ENCODE results near the gene ARF5.
"Not testable (repeated sequence)": the region's sequence is repeated elsewhere in the genome, so short reads cannot be mapped to it uniquely, and the experiment has no call there.

ARF5 gene

GRCh38 chr7:127557803-127558202 lies 30.4 kb upstream of the ARF5 start:
- H3K4me2 ChIP-seq (ENCODE audit: low read length), result no peak overlapping the region
- H3K4me1 ChIP-seq (ENCODE audit: low read length), result no peaks in the 10 kb centered on the region
- no peak overlapping the region for H3K27ac ChIP-seq (ENCODE audit: low read length)
- H2AFZ ChIP-seq (ENCODE audit: low read depth, low read length), result no peak overlapping the region
- H4K20me1 ChIP-seq (ENCODE audit: insufficient read depth, low read length), result no peaks in the 10 kb centered on the region
- H3K36me3 ChIP-seq (replicated peaks; ENCODE audit: low read depth, low read length), result no peaks in the 10 kb centered on the region
- no peak for TF ChIP-seq EZH2phosphoT487 (IDR thresholded peaks at IDR 0.05; ENCODE audit: low read depth)
- no peak overlapping the region for H3K4me3 ChIP-seq (ENCODE audit: low read length)
- no peaks in the 10 kb centered on the region for H3K27me3 ChIP-seq (ENCODE audit: low read depth, low read length)
- no peaks in the 10 kb centered on the region for H3K79me2 ChIP-seq (ENCODE audit: low read length)
- H3K9me3 ChIP-seq (ENCODE audit: insufficient read depth, low read length), result no peaks in the 10 kb centered on the region
- no peak overlapping the region for H3K9ac ChIP-seq (ENCODE audit: low read length)

DNA sequence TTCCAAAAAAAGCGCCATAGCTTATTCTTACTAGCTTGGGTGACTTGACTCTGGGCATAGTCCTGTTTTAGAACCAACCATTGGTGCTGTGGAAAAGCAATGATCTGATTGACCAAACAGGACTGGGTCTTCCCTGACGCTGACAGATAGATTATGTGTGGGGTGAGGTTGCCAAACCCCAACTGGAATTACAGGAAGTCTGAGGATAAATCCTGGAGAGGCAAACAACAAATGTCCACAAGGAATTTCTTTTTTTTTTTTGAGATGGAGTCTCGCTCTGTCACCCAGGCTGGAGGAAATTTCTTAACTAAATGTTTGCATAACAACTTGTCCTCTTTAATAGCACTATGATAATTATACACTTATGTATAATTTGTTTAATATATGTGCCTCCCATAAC lies 22.0 kb upstream of the ARF5 start:
- no peaks in the 10 kb centered on the region for H4K20me1 ChIP-seq (ENCODE audit: insufficient read depth, low read length)
- no peak overlapping the region for H3K4me2 ChIP-seq (ENCODE audit: low read length)
- H3K9me3 ChIP-seq (ENCODE audit: insufficient read depth, low read length), result no peaks in the 10 kb centered on the region
- H3K4me1 ChIP-seq (ENCODE audit: low read length), result no peaks in the 10 kb centered on the region
- H2AFZ ChIP-seq (ENCODE audit: low read depth, low read length), result no peak overlapping the region
- no peak overlapping the region for H3K4me3 ChIP-seq (ENCODE audit: low read length)
- no peak overlapping the region for H3K27ac ChIP-seq (ENCODE audit: low read length)
- no peaks in the 10 kb centered on the region for H3K36me3 ChIP-seq (replicated peaks; ENCODE audit: low read depth, low read length)
- H3K79me2 ChIP-seq (ENCODE audit: low read length), result no peaks in the 10 kb centered on the region
- no peaks in the 10 kb centered on the region for H3K27me3 ChIP-seq (ENCODE audit: low read depth, low read length)
- no peak overlapping the region for H3K9ac ChIP-seq (ENCODE audit: low read length)
- TF ChIP-seq EZH2phosphoT487 (IDR thresholded peaks at IDR 0.05; ENCODE audit: low read depth), result no peak
- TF ChIP-seq CTCF (IDR thresholded peaks at IDR 0.05; ENCODE audit: low read depth, low read length), result no peak

GRCh38 chr7:127568034-127568433 lies 20.2 kb upstream of the ARF5 start:
- H3K4me2 ChIP-seq (ENCODE audit: low read length); H3K9ac ChIP-seq (ENCODE audit: low read length); H4K20me1 ChIP-seq (ENCODE audit: insufficient read depth, low read length); H3K9me3 ChIP-seq (ENCODE audit: insufficient read depth, low read length); H2AFZ ChIP-seq (ENCODE audit: low read depth, low read length); H3K36me3 ChIP-seq (replicated peaks; ENCODE audit: low read depth, low read length); H3K79me2 ChIP-seq (ENCODE audit: low read length); H3K4me1 ChIP-seq (ENCODE audit: low read length); H3K4me3 ChIP-seq (ENCODE audit: low read length); H3K27me3 ChIP-seq (ENCODE audit: low read depth, low read length); H3K27ac ChIP-seq (ENCODE audit: low read length): not testable (repeated sequence)

GRCh38 chr7:127571741-127572505 lies 16.3 kb upstream of the ARF5 start:
- Histone ChIP-seq H2AFZ (ENCODE audit: low read depth, low read length) (no peak overlapping the region), H3K4me2 (ENCODE audit: low read length) (no peak overlapping the region), H3K27ac (ENCODE audit: low read length) (no peak overlapping the region), H3K79me2 (ENCODE audit: low read length) (no peaks in the 10 kb centered on the region), H3K4me3 (ENCODE audit: low read length) (no peak overlapping the region), H4K20me1 (ENCODE audit: insufficient read depth, low read length) (no peaks in the 10 kb centered on the region), H3K9me3 (ENCODE audit: insufficient read depth, low read length) (no peaks in the 10 kb centered on the region), H3K27me3 (ENCODE audit: low read depth, low read length) (no peaks in the 10 kb centered on the region), H3K36me3 (replicated peaks; ENCODE audit: low read depth, low read length) (no peaks in the 10 kb centered on the region), H3K9ac (ENCODE audit: low read length) (no peak overlapping the region), H3K4me1 (ENCODE audit: low read length) (no peaks in the 10 kb centered on the region)
- TF ChIP-seq CTCF (IDR thresholded peaks at IDR 0.05; ENCODE audit: low read depth, low read length) (no peak), EZH2phosphoT487 (IDR thresholded peaks at IDR 0.05; ENCODE audit: low read depth) (no peak)

GRCh38 chr7:127578036-127578684 lies 10.1 kb upstream of the ARF5 start:
- Histone ChIP-seq H4K20me1 (ENCODE audit: insufficient read depth, low read length) (0 out of 2 replicates have a peak, but pooled peaks cover 2% of the 10 kb centered on the region), H3K36me3 (replicated peaks; ENCODE audit: low read depth, low read length) (peaks cover 19% of the 10 kb centered on the region), H3K4me1 (ENCODE audit: low read length) (no peaks in the 10 kb centered on the region), H3K9me3 (ENCODE audit: insufficient read depth, low read length) (no peaks in the 10 kb centered on the region), H3K79me2 (ENCODE audit: low read length) (peaks cover 2% of the 10 kb centered on the region; the same call in 1 of the 2 replicates), H3K4me2 (ENCODE audit: low read length) (no peak overlapping the region), H3K27ac (ENCODE audit: low read length) (no peak overlapping the region), H3K4me3 (ENCODE audit: low read length) (no peak overlapping the region), H2AFZ (ENCODE audit: low read depth, low read length) (no peak overlapping the region), H3K9ac (ENCODE audit: low read length) (no peak overlapping the region), H3K27me3 (ENCODE audit: low read depth, low read length) (no peaks in the 10 kb centered on the region)
- no peak for TF ChIP-seq EZH2phosphoT487 (IDR thresholded peaks at IDR 0.05; ENCODE audit: low read depth)
- TF ChIP-seq CTCF (IDR thresholded peaks at IDR 0.05; ENCODE audit: low read depth, low read length), result peak; percentile 43
